Measurements from ENCODE around the gene KBTBD4.

GRCh38 chr11:47553406-47553743 is 25.4 kb downstream of the KBTBD4 start:
- no peak for TF ChIP-seq EZH2 (IDR thresholded peaks at IDR 0.05; ENCODE audit: borderline replicate concordance, low read length)
- no peak for TF ChIP-seq CTCF (IDR thresholded peaks at IDR 0.05; ENCODE audit: low read length)

All from OCI-LY1 (cell line).